NCI-H446 treated with DMSO at 0.1 percent for 48 hours (cell line): ENCODE results near the gene NLGN2.
A peak's percentile ranks its signal among the peaks of the same experiment; 100 is the strongest.

Experiments used
- DNase-seq: peaks from one replicate; lab custom pipeline; 2025; lab: John Stamatoyannopoulos, UW

NLGN2 gene

GRCh38 chr17:7437950-7438614 is 30.4 kb downstream of the NLGN2 start:
- DNase-seq: no peak

GRCh38 chr17:7438656-7439460 is 31.2 kb downstream of the NLGN2 start:
- no peak for DNase-seq

GRCh38 chr17:7439462-7440112 is 31.9 kb downstream of the NLGN2 start, which contains the start of gene FGF11:
Gene FGF11 (plus strand): TSS chr17:7439512. CDS start chr17:7439621, 109 bp downstream.
- no peak for DNase-seq

- DNase-seq: peak; percentile 39
Measured at GRCh38 chr17:7440113-7440833, 32.6 kb downstream of the NLGN2 start.

- DNase-seq: peak; percentile 59
Measured at GRCh38 chr17:7440834-7441195, 33.2 kb downstream of the NLGN2 start.

GRCh38 chr17:7441266-7441665 is 33.6 kb downstream of the NLGN2 start:
- no peak for DNase-seq

GRCh38 chr17:7442142-7442541 is 34.5 kb downstream of the NLGN2 start:
- DNase-seq: no peak

- no peak for DNase-seq
Measured at GRCh38 chr17:7443499-7444485, 36.1 kb downstream of the NLGN2 start.

GRCh38 chr17:7444682-7445618 is 37.3 kb downstream of the NLGN2 start, which contains the start of gene CHRNB1:
Gene CHRNB1 (plus strand): TSS chr17:7445061. CDS start chr17:7445128, 67 bp downstream.
- peak; percentile 11 for DNase-seq

- DNase-seq: no peak
Measured at GRCh38 chr17:7445619-7445968, 37.9 kb downstream of the NLGN2 start.

- DNase-seq: no peak
Measured at GRCh38 chr17:7448461-7448860, 40.8 kb downstream of the NLGN2 start.

GRCh38 chr17:7459961-7460545 is 52.4 kb downstream of the NLGN2 start:
- no peak for DNase-seq

GRCh38 chr17:7460850-7461660 is 53.4 kb downstream of the NLGN2 start:
- DNase-seq: no peak

GRCh38 chr17:7462474-7463371 is 55.1 kb downstream of the NLGN2 start:
- no peak for DNase-seq

GRCh38 chr17:7463372-7463846 is 55.8 kb downstream of the NLGN2 start:
- no peak for DNase-seq

GRCh38 chr17:7464081-7464480 is 56.4 kb downstream of the NLGN2 start:
- DNase-seq: no peak

GRCh38 chr17:7465597-7466275 is 58.1 kb downstream of the NLGN2 start:
- DNase-seq: no peak
